Endothelial cell of umbilical vein (primary cell): ENCODE data around the gene APOL4.
"Not testable (repeated sequence)": the region's sequence is repeated elsewhere in the genome, so short reads cannot be mapped to it uniquely, and the experiment has no call there.

Experiments
- CTCF ChIP-seq, 2 donors: IDR thresholded peaks; 1 replicate in 1 of 2; 2 replicates in 1 of 2; pipeline ENCODE4 v1.5.1; 2011; ENCODE audit warnings: low read length in 2 of 2, mild to moderate bottlenecking in 2 of 2, moderate library complexity in 2 of 2, control low read depth in 1 of 2, inconsistent platforms in 1 of 2, low read depth in 1 of 2; ENCODE audit not compliant: insufficient read depth in 1 of 2; ENCODE audit errors: extremely low read depth in 1 of 2
- EZH2 ChIP-seq: IDR thresholded peaks from 2 replicates; pipeline ENCODE4 v1.6.1; 2012; ENCODE audit warnings: borderline replicate concordance, low read depth, mild to moderate bottlenecking, moderate library complexity, low read length, inconsistent platforms; ENCODE audit not compliant: severe bottlenecking
- GATA2 ChIP-seq: IDR thresholded peaks from 2 replicates; pipeline ENCODE4 v1.7.0; 2011; ENCODE audit warnings: low read depth, mild to moderate bottlenecking, moderate library complexity, mixed read lengths, low read length; ENCODE audit not compliant: insufficient read length, insufficient read depth
- JUN ChIP-seq: IDR thresholded peaks from 2 replicates; pipeline ENCODE4 v1.6.1; 2011; ENCODE audit warnings: borderline replicate concordance, low read depth; ENCODE audit not compliant: insufficient read length, insufficient read depth
- MYC ChIP-seq: IDR thresholded peaks from one replicate; pipeline ENCODE4 v1.6.1; 2011; ENCODE audit warnings: mild to moderate bottlenecking, low read depth, low read length
- POLR2A ChIP-seq: IDR thresholded peaks from 2 replicates; pipeline ENCODE4 v1.6.1; 2012; ENCODE audit warnings: low read depth, mild to moderate bottlenecking, control low read depth, low read length

- not testable (repeated sequence) for TF ChIP-seq POLR2A; CTCF (IDR thresholded peaks at IDR 0.05; ENCODE audit: extremely low read depth in 1 of 2, insufficient read depth in 1 of 2, low read depth in 1 of 2, low read length in 2 of 2); JUN; EZH2; GATA2; MYC
Measured at GRCh38 chr22:36202906-36203305, 1.3 kb upstream of the APOL4 start.
